LNCAP (cell line): ENCODE results near the gene DNASE1L2.

Experiments
- CTCF ChIP-seq: fragments of 450-650 bp; IDR thresholded peaks from 2 replicates; pipeline ENCODE4 v1.5.1; 2017; ENCODE audit warnings: mild to moderate bottlenecking

DNASE1L2 gene

GRCh38 chr16:2191446-2191706, 44.9 kb upstream of the DNASE1L2 start:
- TF ChIP-seq CTCF, result no peak

DNA sequence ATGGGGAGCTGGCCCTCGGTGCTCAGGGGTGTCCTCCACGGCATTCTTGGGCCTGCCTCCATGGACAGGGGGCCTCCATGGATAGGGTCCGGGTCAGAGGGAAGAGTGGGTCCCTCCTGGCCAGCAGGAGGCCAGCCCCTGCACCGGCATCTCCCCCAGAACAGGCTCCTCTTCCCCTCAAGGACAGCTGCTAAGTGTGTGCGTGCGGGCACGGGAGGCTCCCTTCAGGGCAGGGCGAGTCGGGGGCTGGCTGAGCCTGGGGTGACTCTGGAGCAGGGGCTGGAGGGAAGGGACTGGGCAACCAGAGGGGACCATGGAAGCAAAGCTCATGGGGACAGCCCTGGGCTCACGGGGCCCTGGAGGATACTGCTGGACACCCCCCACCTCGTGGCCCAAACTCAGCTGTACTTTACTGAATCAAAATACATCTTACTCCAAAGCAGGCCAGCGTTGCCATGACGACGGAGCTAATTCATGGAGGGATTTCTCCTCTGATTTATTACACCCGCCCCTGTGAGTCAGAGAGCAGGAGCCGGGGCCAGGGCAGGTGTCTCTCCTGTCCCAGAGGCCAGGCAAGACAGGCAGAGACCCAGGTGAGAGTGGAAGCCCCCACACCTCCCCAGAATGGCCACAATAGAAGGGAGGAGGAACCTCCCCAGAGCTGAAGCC, 41.9 kb upstream of the DNASE1L2 start:
- no peak for TF ChIP-seq CTCF

GRCh38 chr16:2194852-2195321, 41.4 kb upstream of the DNASE1L2 start:
- TF ChIP-seq CTCF, result peak; percentile 71

- no peak for TF ChIP-seq CTCF
Observed at GRCh38 chr16:2195322-2196161, 40.7 kb upstream of the DNASE1L2 start.

- TF ChIP-seq CTCF, result no peak
Observed at GRCh38 chr16:2196162-2196980, 39.9 kb upstream of the DNASE1L2 start, which contains the start of gene CASKIN1. CASKIN1 (minus strand) TSS chr16:2196605; CDS start chr16:2196432, 173 bp downstream.

DNA sequence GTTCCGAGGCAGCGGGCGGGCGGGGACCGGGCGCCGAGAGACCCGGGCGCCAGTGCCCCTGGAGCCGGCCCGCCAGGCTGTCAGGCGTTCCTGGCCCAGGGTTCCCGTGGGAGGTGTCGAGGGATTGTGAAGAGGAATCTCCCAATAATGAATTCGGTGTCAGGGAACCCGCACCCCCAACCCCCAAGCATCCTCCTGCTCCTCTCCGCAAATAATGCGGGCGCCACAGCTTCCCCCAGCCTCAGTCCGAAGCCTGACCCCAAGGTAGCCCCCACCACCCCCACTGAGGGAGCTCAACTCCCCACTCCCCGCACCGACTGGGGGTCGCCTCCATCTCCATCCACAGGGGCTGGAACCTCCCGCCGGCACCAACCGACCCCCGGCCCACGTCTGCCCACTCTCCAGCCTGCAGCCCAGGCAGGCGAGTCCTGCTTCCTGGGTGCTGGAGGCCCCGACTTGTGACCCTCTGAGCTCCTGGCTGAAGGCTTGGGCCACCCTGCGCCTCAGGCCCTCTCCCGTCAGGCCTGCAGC, 39.2 kb upstream of the DNASE1L2 start:
- no peak for TF ChIP-seq CTCF

- no peak for TF ChIP-seq CTCF
Observed at GRCh38 chr16:2197765-2198164, 38.5 kb upstream of the DNASE1L2 start.
